HFFc6 (cell line): ENCODE results near the gene PSME1. TPM values are rescaled to one million over a fixed set of nuclear protein-coding genes. Genes with fewer than 3 reads are reported as not detected.
"Not testable (repeated sequence)": the region's sequence is repeated elsewhere in the genome, so short reads cannot be mapped to it uniquely, and the experiment has no call there.

Experiments used
- DNase-seq: peaks from one replicate; pipeline ENCODE4 v3.0.0-alpha.2; 2018
- H3K27ac Mint-ChIP-seq: 2 replicates; pipeline ENCODE4 v1.8.0; 2020; ENCODE audit warnings: mild to moderate bottlenecking, mixed read lengths
- H3K27me3 Mint-ChIP-seq: 2 replicates; pipeline ENCODE4 v1.8.0; 2021; ENCODE audit warnings: mild to moderate bottlenecking, moderate library complexity, mixed read lengths; ENCODE audit not compliant: insufficient read depth
- H3K36me3 Mint-ChIP-seq: 2 replicates; pipeline ENCODE4 v1.8.0; 2021; ENCODE audit warnings: low read depth, mixed read lengths
- H3K4me1 Mint-ChIP-seq: 2 replicates; pipeline ENCODE4 v1.8.0; 2020; ENCODE audit warnings: low read depth, mixed read lengths
- H3K4me3 Mint-ChIP-seq: 2 replicates; pipeline ENCODE4 v1.8.0; 2020; ENCODE audit warnings: mild to moderate bottlenecking, moderate library complexity, mixed read lengths
- H3K9me3 Mint-ChIP-seq: 2 replicates; pipeline ENCODE4 v1.8.0; 2020; ENCODE audit warnings: mild to moderate bottlenecking, mixed read lengths
- total RNA-seq, 6 experiments: library from RNA; stranded (reverse); fragmentation: NEBNext Ultra II Directional; extraction: Animal tissue kit (Norgen Biotek cat#: 25700); gene quantifications; 2 replicates in 1 of 6; 3 replicates in 5 of 6; pipeline ENCODE4 v1.2.3, GENCODE V29; 2021
- TF ChIP-seq, protein P1 (sequence below): fragments of 200-600 bp; sonication (generic); IDR thresholded peaks from 2 replicates; pipeline ENCODE4 v1.5.0; 2021; ENCODE audit warnings: antibody characterized with exemption, mild to moderate bottlenecking

PSME1 gene
- total RNA-seq, 6 experiments from 2014 or later = 88.4 to 120 (median 113) TPM

DNA sequence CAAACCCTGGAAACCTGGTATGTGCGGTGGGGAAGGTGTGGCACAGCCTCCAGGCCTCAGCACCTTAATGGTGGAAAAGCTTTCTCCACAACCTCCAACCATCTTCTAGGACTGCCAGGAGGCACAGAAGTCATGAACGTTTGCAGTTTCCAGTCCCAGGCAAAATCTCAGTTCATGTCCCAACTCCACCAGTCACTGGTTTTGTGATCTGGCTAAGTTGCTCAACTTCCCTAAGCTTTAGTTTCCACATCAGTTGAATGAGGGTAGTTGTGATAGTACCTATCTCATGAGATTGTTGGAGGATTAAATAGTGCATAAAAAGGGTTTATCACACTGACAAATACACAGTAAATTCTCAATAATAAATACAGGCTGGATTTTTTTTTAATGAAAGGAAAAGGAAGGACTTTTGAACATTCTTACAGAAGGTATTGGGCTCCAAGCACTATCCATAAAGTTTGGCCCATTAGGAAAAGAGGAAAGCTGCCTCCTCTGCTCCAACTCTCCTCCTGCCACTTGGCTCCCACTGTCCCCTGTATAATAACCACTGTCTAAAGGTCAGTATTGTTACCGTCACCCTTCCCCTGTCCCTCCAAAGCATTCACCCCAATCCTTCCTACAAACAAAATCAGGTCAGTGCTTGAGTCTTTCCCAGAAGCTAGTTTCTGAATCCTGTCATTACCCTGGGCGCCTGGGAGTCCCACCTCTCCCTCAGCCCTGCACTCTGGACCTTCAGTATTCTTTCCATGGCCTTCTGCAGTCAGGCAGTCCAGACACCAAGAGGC, 35.6 kb upstream of the PSME1 start:
- peaks cover 10% of the 10 kb centered on the region for H3K4me1 Mint-ChIP-seq
- H3K36me3 Mint-ChIP-seq = peaks cover 26% of the 10 kb centered on the region
- TF ChIP-seq, protein P1, sequence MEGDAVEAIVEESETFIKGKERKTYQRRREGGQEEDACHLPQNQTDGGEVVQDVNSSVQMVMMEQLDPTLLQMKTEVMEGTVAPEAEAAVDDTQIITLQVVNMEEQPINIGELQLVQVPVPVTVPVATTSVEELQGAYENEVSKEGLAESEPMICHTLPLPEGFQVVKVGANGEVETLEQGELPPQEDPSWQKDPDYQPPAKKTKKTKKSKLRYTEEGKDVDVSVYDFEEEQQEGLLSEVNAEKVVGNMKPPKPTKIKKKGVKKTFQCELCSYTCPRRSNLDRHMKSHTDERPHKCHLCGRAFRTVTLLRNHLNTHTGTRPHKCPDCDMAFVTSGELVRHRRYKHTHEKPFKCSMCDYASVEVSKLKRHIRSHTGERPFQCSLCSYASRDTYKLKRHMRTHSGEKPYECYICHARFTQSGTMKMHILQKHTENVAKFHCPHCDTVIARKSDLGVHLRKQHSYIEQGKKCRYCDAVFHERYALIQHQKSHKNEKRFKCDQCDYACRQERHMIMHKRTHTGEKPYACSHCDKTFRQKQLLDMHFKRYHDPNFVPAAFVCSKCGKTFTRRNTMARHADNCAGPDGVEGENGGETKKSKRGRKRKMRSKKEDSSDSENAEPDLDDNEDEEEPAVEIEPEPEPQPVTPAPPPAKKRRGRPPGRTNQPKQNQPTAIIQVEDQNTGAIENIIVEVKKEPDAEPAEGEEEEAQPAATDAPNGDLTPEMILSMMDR = no peak
- H3K27ac Mint-ChIP-seq = no peak overlapping the region
- no peak overlapping the region for H3K4me3 Mint-ChIP-seq
- no peaks in the 10 kb centered on the region; the same call in 1 of the 2 replicates for H3K27me3 Mint-ChIP-seq
- H3K9me3 Mint-ChIP-seq = no peaks in the 10 kb centered on the region
- no peak for DNase-seq

DNA sequence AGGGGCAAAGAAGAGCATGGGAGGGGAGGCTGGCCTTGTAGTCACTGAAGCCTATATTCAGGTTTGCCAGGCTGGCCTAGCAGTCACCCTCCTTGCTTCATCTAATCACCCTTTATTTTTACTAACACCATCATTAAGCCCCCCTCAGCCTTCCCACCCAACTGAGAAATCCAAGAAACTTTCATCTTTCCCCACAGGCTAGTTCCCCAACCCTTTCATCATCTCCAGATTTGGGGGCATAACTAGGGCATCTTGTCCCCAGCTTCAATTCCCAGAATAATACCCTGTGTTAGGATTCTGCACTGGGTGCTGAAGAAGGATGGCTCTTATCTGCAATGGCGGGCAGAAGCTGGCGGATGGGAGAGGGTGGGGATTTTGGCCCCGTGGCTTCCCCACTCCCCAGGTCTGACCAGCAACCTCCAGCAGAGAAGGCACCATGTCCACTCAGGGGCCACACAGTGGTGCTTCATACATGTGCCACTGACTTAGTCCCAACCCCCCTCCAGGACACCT, 35.0 kb upstream of the PSME1 start:
- H3K27me3 Mint-ChIP-seq = no peaks in the 10 kb centered on the region
- peaks cover 8% of the 10 kb centered on the region for H3K4me1 Mint-ChIP-seq
- peaks cover 22% of the 10 kb centered on the region for H3K36me3 Mint-ChIP-seq
- H3K9me3 Mint-ChIP-seq = no peaks in the 10 kb centered on the region
- TF ChIP-seq, protein P1 = no peak
- DNase-seq = no peak
- no peak overlapping the region for H3K4me3 Mint-ChIP-seq
- H3K27ac Mint-ChIP-seq = no peak overlapping the region

- DNase-seq = no peak
- Mint-ChIP-seq H3K9me3 (no peaks in the 10 kb centered on the region), H3K27me3 (no peaks in the 10 kb centered on the region), H3K4me3 (no peak overlapping the region), H3K36me3 (peaks cover 22% of the 10 kb centered on the region), H3K4me1 (peaks cover 16% of the 10 kb centered on the region), H3K27ac (no peak overlapping the region)
- TF ChIP-seq, protein P1 = no peak
Observed at GRCh38 chr14:24102357-24103048, 33.5 kb upstream of the PSME1 start.

DNA sequence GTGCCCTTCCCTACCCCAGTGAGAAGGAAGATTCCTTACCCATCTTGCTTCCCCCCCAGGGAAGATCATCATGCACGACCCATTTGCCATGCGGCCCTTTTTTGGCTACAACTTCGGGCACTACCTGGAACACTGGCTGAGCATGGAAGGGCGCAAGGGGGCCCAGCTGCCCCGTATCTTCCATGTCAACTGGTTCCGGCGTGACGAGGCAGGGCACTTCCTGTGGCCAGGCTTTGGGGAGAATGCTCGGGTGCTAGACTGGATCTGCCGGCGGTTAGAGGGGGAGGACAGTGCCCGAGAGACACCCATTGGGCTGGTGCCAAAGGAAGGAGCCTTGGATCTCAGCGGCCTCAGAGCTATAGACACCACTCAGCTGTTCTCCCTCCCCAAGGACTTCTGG, 32.5 kb upstream of the PSME1 start:
- Mint-ChIP-seq H3K9me3 (no peaks in the 10 kb centered on the region), H3K36me3 (peaks cover 22% of the 10 kb centered on the region), H3K27ac (no peak overlapping the region), H3K4me3 (no peak overlapping the region), H3K27me3 (no peaks in the 10 kb centered on the region), H3K4me1 (peaks cover 26% of the 10 kb centered on the region)
- DNase-seq = no peak
- TF ChIP-seq, protein P1 = no peak

GRCh38 chr14:24105609-24106239, 30.3 kb upstream of the PSME1 start:
- not testable (repeated sequence) for H3K9me3 Mint-ChIP-seq, H3K27ac Mint-ChIP-seq, DNase-seq, H3K4me3 Mint-ChIP-seq, H3K27me3 Mint-ChIP-seq
- peaks cover 33% of the 10 kb centered on the region for H3K4me1 Mint-ChIP-seq
- peaks cover 22% of the 10 kb centered on the region for H3K36me3 Mint-ChIP-seq
